VCaP (cell line): ENCODE results near the gene ZC3H7A.

Source experiments
- H3K27ac ChIP-seq: fragments of 450-650 bp; 2 replicates; pipeline ENCODE4 v1.5.1; 2017
- TF ChIP-seq, protein P1 (sequence below): fragments of 450-650 bp; conservative IDR thresholded peaks from 2 replicates; pipeline ENCODE4 v1.5.1; 2017; ENCODE audit warnings: mild to moderate bottlenecking, moderate library complexity

Gene ZC3H7A, protein sequence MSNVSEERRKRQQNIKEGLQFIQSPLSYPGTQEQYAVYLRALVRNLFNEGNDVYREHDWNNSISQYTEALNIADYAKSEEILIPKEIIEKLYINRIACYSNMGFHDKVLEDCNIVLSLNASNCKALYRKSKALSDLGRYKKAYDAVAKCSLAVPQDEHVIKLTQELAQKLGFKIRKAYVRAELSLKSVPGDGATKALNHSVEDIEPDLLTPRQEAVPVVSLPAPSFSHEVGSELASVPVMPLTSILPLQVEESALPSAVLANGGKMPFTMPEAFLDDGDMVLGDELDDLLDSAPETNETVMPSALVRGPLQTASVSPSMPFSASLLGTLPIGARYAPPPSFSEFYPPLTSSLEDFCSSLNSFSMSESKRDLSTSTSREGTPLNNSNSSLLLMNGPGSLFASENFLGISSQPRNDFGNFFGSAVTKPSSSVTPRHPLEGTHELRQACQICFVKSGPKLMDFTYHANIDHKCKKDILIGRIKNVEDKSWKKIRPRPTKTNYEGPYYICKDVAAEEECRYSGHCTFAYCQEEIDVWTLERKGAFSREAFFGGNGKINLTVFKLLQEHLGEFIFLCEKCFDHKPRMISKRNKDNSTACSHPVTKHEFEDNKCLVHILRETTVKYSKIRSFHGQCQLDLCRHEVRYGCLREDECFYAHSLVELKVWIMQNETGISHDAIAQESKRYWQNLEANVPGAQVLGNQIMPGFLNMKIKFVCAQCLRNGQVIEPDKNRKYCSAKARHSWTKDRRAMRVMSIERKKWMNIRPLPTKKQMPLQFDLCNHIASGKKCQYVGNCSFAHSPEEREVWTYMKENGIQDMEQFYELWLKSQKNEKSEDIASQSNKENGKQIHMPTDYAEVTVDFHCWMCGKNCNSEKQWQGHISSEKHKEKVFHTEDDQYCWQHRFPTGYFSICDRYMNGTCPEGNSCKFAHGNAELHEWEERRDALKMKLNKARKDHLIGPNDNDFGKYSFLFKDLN

GRCh38 chr16:11797166-11797956, at the start of gene ZC3H7A:
Gene ZC3H7A (minus strand): TSS chr16:11797258. CDS start chr16:11782354, 14,904 bp downstream.
- H3K27ac ChIP-seq: peak within 1 kb of the TSS; percentile 92
- TF ChIP-seq, protein P1, sequence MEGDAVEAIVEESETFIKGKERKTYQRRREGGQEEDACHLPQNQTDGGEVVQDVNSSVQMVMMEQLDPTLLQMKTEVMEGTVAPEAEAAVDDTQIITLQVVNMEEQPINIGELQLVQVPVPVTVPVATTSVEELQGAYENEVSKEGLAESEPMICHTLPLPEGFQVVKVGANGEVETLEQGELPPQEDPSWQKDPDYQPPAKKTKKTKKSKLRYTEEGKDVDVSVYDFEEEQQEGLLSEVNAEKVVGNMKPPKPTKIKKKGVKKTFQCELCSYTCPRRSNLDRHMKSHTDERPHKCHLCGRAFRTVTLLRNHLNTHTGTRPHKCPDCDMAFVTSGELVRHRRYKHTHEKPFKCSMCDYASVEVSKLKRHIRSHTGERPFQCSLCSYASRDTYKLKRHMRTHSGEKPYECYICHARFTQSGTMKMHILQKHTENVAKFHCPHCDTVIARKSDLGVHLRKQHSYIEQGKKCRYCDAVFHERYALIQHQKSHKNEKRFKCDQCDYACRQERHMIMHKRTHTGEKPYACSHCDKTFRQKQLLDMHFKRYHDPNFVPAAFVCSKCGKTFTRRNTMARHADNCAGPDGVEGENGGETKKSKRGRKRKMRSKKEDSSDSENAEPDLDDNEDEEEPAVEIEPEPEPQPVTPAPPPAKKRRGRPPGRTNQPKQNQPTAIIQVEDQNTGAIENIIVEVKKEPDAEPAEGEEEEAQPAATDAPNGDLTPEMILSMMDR: peak; percentile 89

- TF ChIP-seq, protein P1: no peak
- no peak overlapping the region for H3K27ac ChIP-seq
Observed at GRCh38 chr16:11844499-11844898, 47.4 kb upstream of the ZC3H7A start.

- TF ChIP-seq, protein P1: no peak
- no peak overlapping the region for H3K27ac ChIP-seq
Observed at GRCh38 chr16:11843861-11844260, 46.8 kb upstream of the ZC3H7A start.

GRCh38 chr16:11843206-11843605, 46.1 kb upstream of the ZC3H7A start:
- TF ChIP-seq, protein P1: no peak

GRCh38 chr16:11841026-11841425, 44.0 kb upstream of the ZC3H7A start:
- TF ChIP-seq, protein P1: no peak
- H3K27ac ChIP-seq: no peak overlapping the region

More at GRCh38 chr16:11843206-11843605, 46.1 kb upstream of the ZC3H7A start:
- no peak overlapping the region for H3K27ac ChIP-seq

DNA sequence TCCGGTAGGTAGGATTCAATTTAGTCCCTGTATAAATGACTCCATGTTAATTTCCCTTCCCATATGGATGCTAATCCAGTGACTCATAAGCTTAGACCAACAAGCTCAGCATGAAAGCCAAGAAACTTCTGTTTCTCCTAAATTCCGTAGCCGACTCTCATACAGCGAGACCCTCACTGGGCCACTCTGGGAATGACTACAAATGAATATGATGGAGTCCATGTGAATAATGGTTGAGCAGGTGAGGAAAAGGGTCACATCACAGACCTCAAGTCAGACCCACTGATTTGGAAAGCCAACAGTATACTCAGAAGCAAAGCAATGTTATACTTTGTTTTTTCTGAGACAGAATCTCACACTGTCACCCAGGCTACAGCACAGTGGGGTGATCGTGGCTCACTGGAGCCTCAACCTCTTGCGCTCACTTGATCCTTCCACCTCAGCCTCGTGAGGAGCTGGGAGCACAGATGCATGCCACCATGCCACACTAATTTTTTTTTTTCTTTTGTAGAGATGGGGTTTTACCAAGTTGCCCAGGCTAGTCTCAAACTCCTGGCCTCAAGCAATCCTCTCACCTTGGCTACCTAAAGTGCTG, 39.7 kb upstream of the ZC3H7A start:
- H3K27ac ChIP-seq: no peak overlapping the region
- TF ChIP-seq, protein P1: no peak
